ENCODE results near the gene FCHSD2.
"Not testable (repeated sequence)": the region's sequence is repeated elsewhere in the genome, so short reads cannot be mapped to it uniquely, and the experiment has no call there.

Gene FCHSD2

DNA sequence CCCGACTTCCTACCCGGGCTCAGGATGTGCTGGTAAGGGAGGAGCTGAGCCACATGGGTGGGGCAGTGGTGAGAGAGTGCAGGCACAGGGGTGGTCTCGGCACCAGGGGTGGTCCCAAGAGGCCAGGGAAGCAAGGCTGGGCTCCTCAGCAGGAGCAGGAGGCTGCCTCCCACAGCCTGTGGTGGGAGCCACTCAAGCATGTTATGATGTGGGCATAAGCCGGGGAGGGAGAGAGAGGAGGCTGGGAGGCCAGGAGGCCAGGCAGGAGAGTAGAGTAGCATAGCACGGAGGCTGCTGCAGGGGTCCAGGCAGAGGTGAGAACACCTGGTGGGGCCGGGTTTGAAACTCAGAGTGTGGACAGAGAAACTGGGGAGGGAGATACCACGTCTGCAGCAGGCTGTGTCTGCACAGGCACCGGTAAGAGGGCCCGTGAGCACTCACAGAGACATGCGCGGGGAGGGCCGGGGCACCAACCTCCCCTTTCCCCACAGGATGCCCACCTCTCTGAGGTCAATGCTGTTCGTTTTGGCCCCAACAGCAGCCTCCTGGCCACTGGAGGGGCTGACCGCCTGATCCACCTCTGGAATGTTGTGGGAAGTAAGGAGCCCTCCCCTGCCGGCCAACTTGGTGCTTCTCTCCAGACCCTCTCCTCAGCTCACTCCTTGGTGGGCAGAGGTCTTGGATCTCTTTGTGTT is 317.2 kb downstream of the FCHSD2 start:
- no peak for DNase-seq (ENCODE audit: low read depth in 2 of 3, low spot score in 1 of 3)

DNA sequence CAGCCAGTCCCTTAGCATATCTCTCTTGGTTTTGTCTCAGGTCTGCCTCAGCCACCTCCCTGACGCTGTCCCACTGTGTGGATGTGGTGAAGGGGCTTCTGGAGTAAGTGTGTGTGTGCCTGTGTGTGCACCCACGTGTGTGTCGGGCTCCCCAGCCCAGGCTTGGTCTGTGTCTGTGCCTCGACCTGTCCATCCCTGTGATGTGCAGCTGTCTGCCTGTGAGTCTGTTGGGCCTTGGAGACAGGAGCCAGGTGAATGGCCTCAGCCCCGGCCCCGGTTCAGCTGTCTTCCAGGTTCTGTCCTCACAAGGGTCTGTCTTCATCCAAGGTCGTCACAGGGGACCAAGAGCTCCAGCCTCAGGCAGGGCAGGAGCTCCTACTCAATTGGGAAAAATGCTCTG is 318.1 kb downstream of the FCHSD2 start:
- no peak for DNase-seq (ENCODE audit: low read depth in 2 of 3, low spot score in 1 of 3)

DNA sequence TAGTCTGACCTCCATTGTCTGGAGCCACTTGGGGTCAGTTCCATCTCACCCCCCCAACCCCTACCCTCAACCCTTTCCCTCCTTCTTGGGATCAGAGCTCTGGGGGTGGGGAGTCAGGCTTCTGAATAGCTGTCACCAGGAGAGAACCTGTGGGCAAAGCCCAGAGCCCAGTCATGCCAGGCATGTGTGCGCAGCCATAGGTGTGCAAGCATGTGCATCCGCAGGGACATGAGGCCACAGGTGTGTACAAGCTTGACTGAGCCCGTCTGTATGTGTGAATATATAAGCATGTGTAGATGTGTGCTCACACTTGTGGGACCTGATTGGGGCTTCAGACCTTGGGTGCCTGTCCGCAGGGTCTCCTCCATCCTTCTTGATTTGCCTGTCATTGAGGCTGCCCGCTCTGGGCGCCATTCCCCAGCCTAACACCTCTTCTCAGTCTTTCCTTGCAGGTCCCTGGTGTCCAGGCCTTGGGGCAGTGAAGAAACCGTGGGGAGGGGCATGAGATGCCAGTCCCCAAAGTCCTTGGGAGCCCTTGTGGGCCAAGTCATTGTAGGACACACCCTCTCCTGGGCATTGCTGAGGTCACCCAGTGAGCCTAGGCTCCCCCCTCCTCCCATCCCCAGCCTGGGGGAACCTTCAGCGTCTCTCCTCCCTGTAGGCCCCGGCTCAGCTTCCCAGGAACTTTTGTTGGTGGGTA is 318.9 kb downstream of the FCHSD2 start:
- DNase-seq (ENCODE audit: low read depth in 2 of 3, low spot score in 1 of 3): no peak

DNA sequence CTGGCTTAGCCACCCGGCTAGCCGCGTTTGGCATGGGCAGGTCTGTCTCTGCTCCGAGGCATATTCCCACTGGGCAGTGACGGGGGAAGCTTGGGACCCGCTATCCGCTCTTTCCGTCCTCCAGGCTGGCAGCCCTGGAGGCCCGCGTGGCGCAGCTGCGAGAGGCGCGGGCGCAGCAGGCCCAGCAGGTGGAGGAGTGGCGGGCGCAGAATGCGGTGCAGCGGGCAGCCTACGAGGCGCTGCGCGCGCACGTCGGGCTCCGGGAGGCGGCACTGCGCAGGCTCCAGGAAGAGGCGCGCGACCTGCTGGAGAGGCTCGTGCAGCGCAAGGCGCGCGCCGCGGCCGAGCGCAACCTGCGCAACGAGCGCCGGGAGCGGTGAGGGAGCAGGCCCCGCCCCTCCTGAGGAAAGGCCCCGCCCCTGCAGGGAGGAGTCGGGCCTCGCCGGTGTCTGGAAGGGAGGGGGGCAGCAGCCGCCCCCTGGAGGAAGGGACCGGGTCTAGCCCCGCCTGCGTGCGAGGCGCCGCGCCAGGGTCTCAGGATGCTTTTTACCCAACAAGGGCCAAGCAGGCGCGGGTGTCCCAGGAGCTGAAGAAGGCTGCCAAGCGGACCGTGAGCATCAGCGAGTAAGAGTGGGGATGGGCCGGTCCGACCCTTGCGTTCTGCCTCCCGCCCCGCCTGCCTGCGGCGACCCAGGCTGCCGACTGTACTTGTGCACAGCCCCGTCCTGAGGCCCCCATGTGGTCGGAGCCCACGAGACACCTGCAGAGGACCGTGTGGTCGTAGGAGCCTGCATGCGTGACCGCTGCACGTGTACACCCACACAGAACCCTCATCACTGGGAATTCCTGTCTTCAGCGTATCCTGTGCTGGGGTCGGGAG is 320.0 kb downstream of the FCHSD2 start:
- DNase-seq (ENCODE audit: low read depth in 2 of 3, low spot score in 1 of 3): peak; percentile 60 to 90 (median 85)

DNA sequence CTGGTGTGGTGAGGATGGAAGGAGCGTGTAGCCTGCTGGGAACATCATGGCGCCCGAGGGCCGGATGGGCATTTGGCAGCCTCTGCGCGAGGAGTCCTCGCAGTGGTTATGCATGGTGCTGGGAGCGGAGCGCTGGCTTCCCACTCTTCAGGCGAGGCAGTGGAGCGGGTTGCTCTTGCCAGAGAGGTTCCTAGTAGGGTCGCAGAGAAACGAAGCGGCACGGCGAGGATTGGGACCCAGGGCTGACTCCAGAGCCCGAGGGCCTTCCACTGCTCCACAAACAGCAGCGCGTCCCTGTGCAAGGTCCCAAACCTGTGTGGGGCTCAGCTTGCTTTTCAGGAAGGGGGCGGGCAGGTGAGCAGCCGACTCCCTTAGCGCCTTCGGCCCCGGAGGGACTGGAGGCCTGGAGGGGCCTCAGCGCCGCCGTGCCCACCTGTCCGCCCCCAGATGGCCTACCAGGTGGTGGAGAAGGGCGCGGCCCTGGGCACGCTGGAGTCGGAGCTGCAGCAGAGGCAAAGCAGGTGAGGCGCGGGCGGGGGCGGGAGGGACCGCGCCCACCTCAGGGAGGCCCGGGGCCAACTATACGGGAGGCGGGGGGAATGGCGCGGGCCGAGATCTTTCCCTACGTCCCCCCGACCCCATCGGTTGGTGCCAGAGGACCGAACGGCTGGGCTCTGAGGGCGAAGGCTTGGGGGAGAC is 320.7 kb downstream of the FCHSD2 start:
- DNase-seq (ENCODE audit: low read depth in 2 of 3, low spot score in 1 of 3): no peak

- no peak for DNase-seq (ENCODE audit: low read depth in 2 of 3, low spot score in 1 of 3)
These were observed 321.5 kb downstream of the FCHSD2 start for GRCh38 chr11:72820439-72821139.

GRCh38 chr11:72818971-72819370 is 323.1 kb downstream of the FCHSD2 start:
- DNase-seq (ENCODE audit: low read depth in 2 of 3, low spot score in 1 of 3): no peak

GRCh38 chr11:72817966-72818365 is 324.2 kb downstream of the FCHSD2 start:
- DNase-seq (ENCODE audit: low read depth in 2 of 3, low spot score in 1 of 3): no peak

DNA sequence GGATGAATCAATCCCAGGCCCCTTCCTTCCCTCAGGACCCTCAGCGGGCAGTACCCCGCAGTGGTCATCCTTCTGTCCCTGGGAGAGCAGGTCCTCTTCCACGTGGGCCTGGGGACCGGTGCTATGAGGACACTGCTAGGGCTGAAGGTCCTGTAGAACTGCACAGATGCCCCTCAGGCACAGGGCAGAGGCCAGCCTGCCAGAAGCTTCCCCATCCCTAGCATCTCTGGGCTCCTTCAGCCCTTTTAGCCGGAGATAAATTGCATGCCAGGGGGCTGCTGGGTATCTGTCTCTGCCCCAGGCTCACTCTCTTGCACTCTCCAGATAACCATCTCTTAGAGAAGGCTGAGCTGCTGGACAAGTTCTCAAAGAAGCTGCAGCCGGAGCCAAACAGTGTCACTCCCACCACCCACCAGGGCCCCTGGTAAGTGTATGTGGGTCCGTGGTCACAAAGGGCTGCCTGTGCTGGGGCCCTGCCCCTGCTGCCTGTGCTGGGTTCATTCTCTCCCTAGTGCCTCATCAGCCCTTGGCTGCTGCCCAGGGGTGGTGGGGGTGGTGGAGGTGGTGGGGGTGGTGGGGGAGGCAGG is 325.6 kb downstream of the FCHSD2 start:
- DNase-seq (ENCODE audit: low read depth in 2 of 3, low spot score in 1 of 3): no peak

- no peak for DNase-seq (ENCODE audit: low read depth in 2 of 3, low spot score in 1 of 3)
These were observed 327.0 kb downstream of the FCHSD2 start for GRCh38 chr11:72815110-72815618.

GRCh38 chr11:72814286-72815109 is 327.6 kb downstream of the FCHSD2 start, which contains the start of gene ATG16L2:
Gene ATG16L2 (plus strand): TSS chr11:72814411. CDS start chr11:72814446, 35 bp downstream.
- DNase-seq (ENCODE audit: low read depth in 2 of 3, low spot score in 1 of 3): peak; percentile 77 to 86 (median 84)

- peak in 1 of 3 donors; percentile 78 for DNase-seq (ENCODE audit: low read depth in 2 of 3, low spot score in 1 of 3)
These were observed 328.3 kb downstream of the FCHSD2 start for GRCh38 chr11:72813740-72814285.

DNA sequence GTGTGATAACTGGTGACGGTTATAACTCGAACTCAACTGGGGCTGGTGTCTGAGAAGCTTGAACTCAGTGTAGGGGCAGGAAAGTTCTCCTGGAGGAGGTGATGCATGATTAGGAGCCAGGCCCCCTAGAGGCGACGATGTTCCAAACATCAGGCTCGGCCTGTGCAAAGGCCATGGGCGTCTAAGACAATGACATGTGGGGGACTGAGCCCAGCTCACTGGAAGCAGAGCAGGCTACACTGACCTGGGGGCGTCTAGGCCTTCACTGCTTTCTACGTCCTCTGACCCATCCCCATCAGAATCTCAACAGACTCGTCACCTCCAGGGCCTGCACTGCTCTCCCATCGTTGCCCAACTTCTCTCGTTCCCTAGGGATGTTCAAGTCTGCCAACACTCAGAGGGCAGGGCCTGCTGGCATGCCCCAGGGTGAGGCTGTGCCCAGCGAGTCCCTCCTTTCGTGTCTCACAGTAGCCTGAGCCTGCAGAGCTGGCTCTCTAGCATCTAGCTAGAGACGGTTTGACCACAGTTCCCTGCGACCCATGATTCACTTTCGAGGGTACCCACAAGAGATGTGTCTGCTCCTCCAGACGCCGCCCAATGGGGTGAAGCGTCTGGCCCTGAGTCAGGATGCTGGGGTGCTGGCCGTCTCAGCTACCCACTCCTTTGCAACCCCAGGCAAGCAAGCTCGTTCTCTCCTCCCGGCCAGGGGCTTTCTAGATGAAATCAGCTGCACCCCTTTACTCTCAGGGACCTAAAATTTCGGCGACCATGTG is 329.0 kb downstream of the FCHSD2 start:
- peak; percentile 61 to 75 (median 74) for DNase-seq (ENCODE audit: low read depth in 2 of 3, low spot score in 1 of 3)

GRCh38 chr11:72812604-72812966 is 329.5 kb downstream of the FCHSD2 start:
- no peak for DNase-seq (ENCODE audit: low read depth in 2 of 3, low spot score in 1 of 3)

- DNase-seq (ENCODE audit: low read depth in 2 of 3, low spot score in 1 of 3): not testable (repeated sequence)
These were observed 330.4 kb downstream of the FCHSD2 start for GRCh38 chr11:72811686-72812085.

GRCh38 chr11:72808331-72808798 is 333.8 kb downstream of the FCHSD2 start:
- no peak for DNase-seq (ENCODE audit: low read depth in 2 of 3, low spot score in 1 of 3)

- no peak for DNase-seq (ENCODE audit: low read depth in 2 of 3, low spot score in 1 of 3)
These were observed 334.3 kb downstream of the FCHSD2 start for GRCh38 chr11:72807792-72808191.
